ENCODE data around the gene FAM117A.

GRCh38 chr17:49759203-49759602 is 4.7 kb downstream of the FAM117A start:
- TF ChIP-seq POLR2AphosphoS5 (IDR thresholded peaks at IDR 0.05; ENCODE audit: low read depth, low read length) (no peak), POLR2A (IDR thresholded peaks at IDR 0.05; ENCODE audit: low read depth, low read length) (no peak), TAF1 (IDR thresholded peaks at IDR 0.05; ENCODE audit: borderline replicate concordance, low read depth, low read length) (no peak)

Measured in GM12892 (cell line).